Right cardiac atrium (tissue), 5 donors: ENCODE data around the gene PER2. TPM values are rescaled to one million over a fixed set of nuclear protein-coding genes. Genes with fewer than 3 reads are reported as not detected.
"Not testable (repeated sequence)": the region's sequence is repeated elsewhere in the genome, so short reads cannot be mapped to it uniquely, and the experiment has no call there.

Experiments
- ATAC-seq, 2 donors: fragments of 200-7000 bp; cut with Tn5 transposase; one replicate each; pipeline versions ENCODE4 v1.8.0 to v1.9.1; 2020; ENCODE audit warnings: moderate library complexity in 2 of 2, mild to moderate bottlenecking in 1 of 2
- DNase-seq, 3 donors: peaks; one replicate each; pipeline ENCODE4 v3.0.0-alpha.2; 2020
- H3K27ac ChIP-seq: one replicate; pipeline ENCODE4 v1.5.1; 2013; ENCODE audit warnings: mild to moderate bottlenecking, low read length, control low read depth, moderate library complexity
- H3K27me3 ChIP-seq: one replicate; pipeline ENCODE4 v1.6.1; 2013; ENCODE audit not compliant: control insufficient read depth, insufficient read depth
- H3K4me1 ChIP-seq: one replicate; pipeline ENCODE4 v1.6.1; 2013; ENCODE audit warnings: low read length; ENCODE audit not compliant: control insufficient read depth, insufficient read depth
- H3K4me3 ChIP-seq: one replicate; pipeline ENCODE4 v1.5.1; 2013; ENCODE audit warnings: low read length, control low read depth
- H3K9me3 ChIP-seq: one replicate; pipeline ENCODE4 v1.6.1; 2013; ENCODE audit warnings: low read length; ENCODE audit not compliant: control insufficient read depth
- WGBS: extraction: QIAGEN DNeasy Blood & Tissue Kit; methylation state at CpG from one replicate; pipeline ENCODE4 v1.1.7; 2013; 5-methylcytosine and 5-hydroxymethylcytosine counted together
- intact Hi-C, 4 donors: fragments of 100-400 bp; cut with DNase I; formaldehyde crosslinking; loops; one replicate each; pipeline versions ENCODE4 v1.11.0 to v1.14.0; 2022 to 2023
- polyA plus RNA-seq: library from polyadenylated mRNA; stranded (reverse); fragments of 200-250 nt; gene quantifications from one replicate; pipeline ENCODE4 v1.2.3, GENCODE V29; 2013
- total RNA-seq, 4 donors: library from RNA; stranded (reverse); fragmentation: NEBNext Ultra II Directional; extraction: Animal tissue kit (Norgen Biotek cat#: 25700); gene quantifications; one replicate each; pipeline ENCODE4 v1.2.1, GENCODE V29; 2021
- donor health status: healthy with polysubstance abuse.
- donor health status: DM: no; HTN: yes; CAD: no.
- donor health status: DM: no; HTN: no; CAD: no.
- donor health status: DM: no; HTN: yes; CAD: no; lungs with severe emphysema.
- donor health status: DM: yes; HTN: yes; CAD: no.

Gene PER2
- total and polyA plus RNA-seq, 5 donors, result 3.8 to 7.2 (median 6.1) TPM

- Histone ChIP-seq H3K4me3 (no peak overlapping the region), H3K27ac (no peak overlapping the region), H3K27me3 (no peaks in the 10 kb centered on the region), H3K9me3 (no peaks in the 10 kb centered on the region), H3K4me1 (no peaks in the 10 kb centered on the region)
- intact Hi-C loops, result no loop called here
- no peak for ATAC-seq
- no peak for DNase-seq
- 83% methylated on average over 9 of the region's 9 CpGs for WGBS
Observed at GRCh38 chr2:238325694-238326093, 37.3 kb upstream of the PER2 start.

GRCh38 chr2:238324248-238324647 lies 35.8 kb upstream of the PER2 start:
- H3K27me3 ChIP-seq, H3K9me3 ChIP-seq, intact Hi-C loops, ATAC-seq, H3K4me3 ChIP-seq, DNase-seq, H3K27ac ChIP-seq, H3K4me1 ChIP-seq: not testable (repeated sequence)
- WGBS, result 95% methylated on average over 7 of the region's 7 CpGs

DNA sequence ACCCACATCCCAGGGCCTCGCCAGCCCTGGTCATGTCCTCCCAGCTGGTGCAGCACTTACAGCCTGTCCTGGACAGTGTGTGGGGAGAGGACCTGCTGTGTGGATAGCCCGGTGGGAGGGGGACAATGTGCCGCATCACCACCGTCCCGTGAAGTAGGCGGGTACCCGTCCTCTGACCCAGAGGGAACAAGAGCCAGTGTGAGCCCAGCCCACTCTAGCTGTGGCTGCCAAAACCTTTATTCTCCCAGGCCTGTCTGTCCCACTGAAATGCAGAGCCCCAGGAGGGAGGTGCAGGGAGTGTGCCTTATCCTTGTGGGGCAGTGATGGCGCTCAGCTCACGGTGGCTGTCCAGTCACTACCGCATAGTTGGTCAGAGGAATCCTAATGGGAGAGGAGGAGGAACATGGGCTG lies 33.6 kb upstream of the PER2 start:
- Histone ChIP-seq H3K27ac (no peak overlapping the region), H3K9me3 (no peaks in the 10 kb centered on the region), H3K4me3 (no peak overlapping the region), H3K27me3 (no peaks in the 10 kb centered on the region), H3K4me1 (no peaks in the 10 kb centered on the region)
- DNase-seq (no peak), ATAC-seq (no peak)
- 86% methylated on average over 10 of the region's 10 CpGs for WGBS
- intact Hi-C loops, result no loop called here

- WGBS, result 74% methylated on average over 9 of the region's 9 CpGs
- Histone ChIP-seq H3K4me1 (no peaks in the 10 kb centered on the region), H3K4me3 (peak overlapping the region; percentile 89), H3K27ac (no peak overlapping the region), H3K27me3 (no peaks in the 10 kb centered on the region), H3K9me3 (no peaks in the 10 kb centered on the region)
- ATAC-seq (no peak), DNase-seq (no peak)
- intact Hi-C loops, result no loop called here
Observed at GRCh38 chr2:238321467-238321866, 33.1 kb upstream of the PER2 start.

GRCh38 chr2:238320648-238321281 lies 32.4 kb upstream of the PER2 start:
- intact Hi-C loops, result no loop called here
- Histone ChIP-seq H3K27ac (no peak overlapping the region), H3K4me3 (peak overlapping the region; percentile 89), H3K9me3 (no peaks in the 10 kb centered on the region), H3K4me1 (no peaks in the 10 kb centered on the region), H3K27me3 (no peaks in the 10 kb centered on the region)
- 1% methylated on average over 65 of the region's 65 CpGs for WGBS
- ATAC-seq, result peak; percentile 4 to 5
- DNase-seq, result peak; percentile 25 to 74 (median 64)

GRCh38 chr2:238320246-238320647 lies 31.8 kb upstream of the PER2 start, which contains the start of gene TRAF3IP1:
TSS of gene TRAF3IP1 (plus strand) at chr2:238320518. CDS start at chr2:238320663, 145 bp downstream.
- intact Hi-C loops, result no loop called here

GRCh38 chr2:238315031-238315595 lies 26.7 kb upstream of the PER2 start:
- Histone ChIP-seq H3K27ac (no peak overlapping the region), H3K27me3 (no peaks in the 10 kb centered on the region), H3K4me1 (no peaks in the 10 kb centered on the region), H3K9me3 (no peaks in the 10 kb centered on the region), H3K4me3 (no peak overlapping the region)
- intact Hi-C loops, result no loop called here
- WGBS, result 94% methylated on average over 13 of the region's 13 CpGs
- no peak for ATAC-seq
- no peak for DNase-seq

More at GRCh38 chr2:238320246-238320647, 31.8 kb upstream of the PER2 start, which contains the start of gene TRAF3IP1:
- H3K4me1 ChIP-seq, result no peaks in the 10 kb centered on the region
- peak within 1 kb of the TSS; percentile 14 for H3K27ac ChIP-seq
- ATAC-seq (peak; percentile 98 to 99), DNase-seq (peak; percentile 95 to 98 (median 97))
- H3K9me3 ChIP-seq, result no peaks in the 10 kb centered on the region
- WGBS, result under 1% methylated on average over 58 of the region's 58 CpGs
- H3K4me3 ChIP-seq, result peak within 1 kb of the TSS; percentile 89
- no peaks in the 10 kb centered on the region for H3K27me3 ChIP-seq

DNA sequence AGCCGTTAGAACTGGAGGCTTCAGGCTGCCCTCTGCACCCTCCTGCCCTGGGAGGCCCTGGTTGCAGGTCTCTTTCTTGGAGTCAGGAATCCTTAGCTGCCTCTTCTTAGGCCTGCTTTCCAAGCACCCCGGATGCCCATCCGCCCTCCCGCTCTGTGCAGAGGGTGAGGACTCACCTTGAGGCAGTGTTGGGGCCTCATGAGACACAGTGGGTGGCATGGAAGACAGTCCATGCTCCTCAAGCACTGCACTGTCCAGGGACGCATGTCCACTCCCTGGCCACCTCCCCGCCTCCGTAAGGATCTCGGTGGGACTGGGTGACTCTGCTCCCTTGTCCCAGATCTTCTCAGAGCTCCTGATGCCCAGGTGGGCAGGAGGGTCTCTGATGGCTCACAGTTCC lies 26.2 kb upstream of the PER2 start:
- 92% methylated on average over 8 of the region's 8 CpGs for WGBS
- Histone ChIP-seq H3K4me1 (no peaks in the 10 kb centered on the region), H3K27ac (no peak overlapping the region), H3K27me3 (no peaks in the 10 kb centered on the region), H3K4me3 (no peak overlapping the region), H3K9me3 (no peaks in the 10 kb centered on the region)
- peak in 1 of 2 donors; percentile 19 for ATAC-seq
- intact Hi-C loops, result no loop called here
- no peak for DNase-seq

GRCh38 chr2:238313991-238314350 lies 25.6 kb upstream of the PER2 start:
- H3K9me3 ChIP-seq, result no peaks in the 10 kb centered on the region
- H3K27ac ChIP-seq, result no peak overlapping the region
- no peaks in the 10 kb centered on the region for H3K4me1 ChIP-seq
- no peak for DNase-seq
- H3K27me3 ChIP-seq, result no peaks in the 10 kb centered on the region
- ATAC-seq, result no peak
- no peak overlapping the region for H3K4me3 ChIP-seq
- WGBS, result 71% methylated on average over 2 of the region's 2 CpGs
- intact Hi-C loops, result no loop called here

- DNase-seq, result no peak
- Histone ChIP-seq H3K4me3 (no peak overlapping the region), H3K4me1 (no peaks in the 10 kb centered on the region), H3K27ac (no peak overlapping the region), H3K27me3 (no peaks in the 10 kb centered on the region), H3K9me3 (no peaks in the 10 kb centered on the region)
- ATAC-seq, result no peak
- 88% methylated on average over 8 of the region's 8 CpGs for WGBS
- intact Hi-C loops, result no loop called here
Observed at GRCh38 chr2:238313289-238313990, 25.0 kb upstream of the PER2 start.

DNA sequence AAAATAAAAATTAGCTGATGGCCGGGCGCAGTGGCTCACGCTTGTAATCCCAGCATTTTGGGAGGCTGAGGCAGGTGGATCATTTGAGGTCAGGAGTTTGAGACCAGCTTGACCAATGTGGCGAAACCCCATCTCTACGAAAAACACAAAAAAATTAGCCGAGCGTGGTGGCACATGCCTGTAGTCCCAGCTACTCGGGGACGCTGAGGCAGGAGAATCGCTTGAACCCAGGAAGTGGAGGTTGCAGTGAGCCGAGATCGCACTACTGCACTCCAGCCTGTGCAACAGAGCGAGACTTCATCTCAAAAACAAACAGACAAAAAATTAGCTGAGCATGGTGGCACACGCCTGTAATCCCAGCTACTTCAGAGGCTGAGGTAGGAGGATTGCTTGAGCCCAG lies 22.3 kb upstream of the PER2 start:
- H3K27me3 ChIP-seq, H3K9me3 ChIP-seq, intact Hi-C loops, H3K4me1 ChIP-seq, DNase-seq, ATAC-seq, H3K4me3 ChIP-seq, H3K27ac ChIP-seq: not testable (repeated sequence)
- 88% methylated on average over 14 of the region's 14 CpGs for WGBS
